A673 (cell line): ENCODE results near the gene GRID1. TPM values are rescaled to one million over a fixed set of nuclear protein-coding genes. Genes with fewer than 3 reads are reported as not detected.

Experiments
- BruUV-seq: library from RNA; stranded (reverse); fragments of 400-500 nt; replicated peaks from 2 replicates; lab custom pipeline; 2021; lab: Mats Ljungman, UMichigan
- CTCF ChIA-PET: fragments of 300-600 bp; sonication (Branson Sonifier 250); formaldehyde crosslinking; loops from one replicate; lab custom pipeline; 2022; ENCODE audit warnings: antibody characterized with exemption; lab: Charles Lee
- POLR2A ChIA-PET: fragments of 300-600 bp; sonication (Branson Sonifier 250); formaldehyde crosslinking; loops from one replicate; lab custom pipeline; 2022; ENCODE audit warnings: antibody characterized with exemption; ENCODE audit not compliant: low non-redundant PET; lab: Charles Lee
- DNase-seq: peaks from one replicate; pipeline ENCODE4 v3.0.0-alpha.2; 2015; ENCODE audit warnings: low spot score
- H3K27ac ChIP-seq: fragments of 200-600 bp; sonication (generic); 2 replicates; pipeline ENCODE4 v1.5.1; 2016; ENCODE audit warnings: mixed run types, low read depth, mild to moderate bottlenecking, mixed read lengths, antibody characterized with exemption, low read length; ENCODE audit not compliant: poor library complexity, severe bottlenecking
- H3K27me3 ChIP-seq: fragments of 200-600 bp; sonication (generic); replicated peaks from 2 replicates; pipeline ENCODE4 v1.6.1; 2017; ENCODE audit warnings: mixed run types, low read depth, mild to moderate bottlenecking, mixed read lengths, antibody characterized with exemption, low read length; ENCODE audit not compliant: insufficient read depth, poor library complexity
- H3K36me3 ChIP-seq: fragments of 200-600 bp; sonication (generic); 2 replicates; pipeline ENCODE4 v1.6.1; 2016; ENCODE audit warnings: mixed run types, mild to moderate bottlenecking, mixed read lengths, antibody characterized with exemption, low read length; ENCODE audit not compliant: insufficient read depth, poor library complexity, severe bottlenecking
- H3K4me1 ChIP-seq: fragments of 200-600 bp; sonication (generic); 2 replicates; pipeline ENCODE4 v1.6.1; 2017; ENCODE audit warnings: mixed run types, mild to moderate bottlenecking, mixed read lengths, antibody characterized with exemption, low read length; ENCODE audit not compliant: insufficient read depth, poor library complexity, severe bottlenecking
- H3K4me3 ChIP-seq: fragments of 200-600 bp; sonication (generic); 2 replicates; pipeline ENCODE4 v1.5.1; 2016; ENCODE audit warnings: low read depth, mixed run types, mild to moderate bottlenecking, mixed read lengths, low read length; ENCODE audit not compliant: poor library complexity, severe bottlenecking
- H3K9me3 ChIP-seq: fragments of 200-600 bp; sonication (generic); 2 replicates; pipeline ENCODE4 v1.6.1; 2016; ENCODE audit warnings: mixed run types, low read depth, mild to moderate bottlenecking, mixed read lengths, antibody characterized with exemption, low read length; ENCODE audit not compliant: poor library complexity, severe bottlenecking
- EZH2 ChIP-seq: fragments of 200-600 bp; sonication (generic); IDR thresholded peaks from 2 replicates; pipeline ENCODE4 v1.6.1; 2017; ENCODE audit warnings: borderline replicate concordance, low read depth, mild to moderate bottlenecking, mixed read lengths, antibody characterized with exemption, low read length; ENCODE audit not compliant: poor library complexity, severe bottlenecking
- intact Hi-C: fragments of 100-400 bp; cut with micrococcal nuclease; formaldehyde crosslinking; loops from one replicate; pipeline ENCODE4 v1.10.0; 2022; ENCODE audit not compliant: unreplicated experiment
- total RNA-seq: library from RNA; stranded (reverse); gene quantifications from 2 replicates; pipeline ENCODE4 v1.2.3, GENCODE V29; 2021
- TF ChIP-seq, protein P1 (sequence below): fragments of 300-800, 200-600 bp; sonication (generic); conservative IDR thresholded peaks from 2 replicates; pipeline ENCODE4 v1.5.1; 2017; ENCODE audit warnings: low read depth, mild to moderate bottlenecking, antibody characterized with exemption, low read length, moderate library complexity, mixed read lengths

The GRID1 gene
- total RNA-seq, 1 experiment from 2014 or later = not detected

DNA sequence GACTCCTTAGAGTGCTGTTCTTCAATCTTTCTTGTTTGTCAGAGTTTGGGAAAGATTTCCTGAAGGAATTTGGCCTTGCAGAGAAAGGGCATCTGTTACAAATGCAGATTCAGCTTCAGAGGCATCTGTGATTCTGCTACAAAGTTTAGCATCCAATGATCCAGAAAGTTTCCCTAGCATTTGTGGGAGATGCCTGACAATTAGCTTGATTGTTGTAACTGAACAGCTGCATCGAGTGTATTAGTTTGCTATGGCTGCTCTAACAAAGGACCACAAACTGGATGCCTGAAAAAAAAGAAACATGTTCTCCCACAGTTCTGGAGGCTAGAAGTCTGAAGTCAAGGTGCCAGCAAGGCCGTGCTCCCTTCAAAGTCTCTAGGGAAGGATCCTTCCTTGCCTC is 365.1 kb downstream of the GRID1 start:
- no peak for TF ChIP-seq EZH2
- TF ChIP-seq, protein P1, sequence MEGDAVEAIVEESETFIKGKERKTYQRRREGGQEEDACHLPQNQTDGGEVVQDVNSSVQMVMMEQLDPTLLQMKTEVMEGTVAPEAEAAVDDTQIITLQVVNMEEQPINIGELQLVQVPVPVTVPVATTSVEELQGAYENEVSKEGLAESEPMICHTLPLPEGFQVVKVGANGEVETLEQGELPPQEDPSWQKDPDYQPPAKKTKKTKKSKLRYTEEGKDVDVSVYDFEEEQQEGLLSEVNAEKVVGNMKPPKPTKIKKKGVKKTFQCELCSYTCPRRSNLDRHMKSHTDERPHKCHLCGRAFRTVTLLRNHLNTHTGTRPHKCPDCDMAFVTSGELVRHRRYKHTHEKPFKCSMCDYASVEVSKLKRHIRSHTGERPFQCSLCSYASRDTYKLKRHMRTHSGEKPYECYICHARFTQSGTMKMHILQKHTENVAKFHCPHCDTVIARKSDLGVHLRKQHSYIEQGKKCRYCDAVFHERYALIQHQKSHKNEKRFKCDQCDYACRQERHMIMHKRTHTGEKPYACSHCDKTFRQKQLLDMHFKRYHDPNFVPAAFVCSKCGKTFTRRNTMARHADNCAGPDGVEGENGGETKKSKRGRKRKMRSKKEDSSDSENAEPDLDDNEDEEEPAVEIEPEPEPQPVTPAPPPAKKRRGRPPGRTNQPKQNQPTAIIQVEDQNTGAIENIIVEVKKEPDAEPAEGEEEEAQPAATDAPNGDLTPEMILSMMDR = no peak
- Histone ChIP-seq H3K27me3 (peaks cover 43% of the 10 kb centered on the region), H3K27ac (no peak overlapping the region), H3K9me3 (no peaks in the 10 kb centered on the region), H3K4me3 (no peak overlapping the region), H3K4me1 (no peaks in the 10 kb centered on the region), H3K36me3 (no peaks in the 10 kb centered on the region)
- ChIA-PET POLR2A (no interaction called here), CTCF (no interaction called here)
- intact Hi-C loops = no loop called here
- no TSS peak for BruUV-seq
- no peak for DNase-seq

DNA sequence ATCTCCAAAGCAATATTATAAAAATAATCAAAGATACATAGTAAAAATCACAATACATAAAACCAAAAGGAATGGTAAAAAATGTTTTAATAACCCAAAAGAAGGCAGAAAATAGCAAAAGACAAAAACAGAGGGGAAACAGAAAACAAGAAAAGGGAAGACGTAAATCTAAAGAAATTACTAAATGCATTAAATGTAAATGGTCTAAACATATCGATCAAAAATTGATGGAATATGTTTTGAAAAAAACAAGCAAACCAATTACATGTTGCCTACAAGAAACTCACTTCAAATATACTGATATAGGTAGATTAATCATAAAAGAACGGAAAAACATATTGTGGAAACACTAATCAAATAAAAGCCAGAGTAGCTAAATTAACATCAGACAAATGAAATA is 369.1 kb downstream of the GRID1 start:
- H3K36me3 ChIP-seq = no peaks in the 10 kb centered on the region
- no peak for DNase-seq
- H3K27me3 ChIP-seq = peaks cover 47% of the 10 kb centered on the region
- CTCF ChIA-PET = no interaction called here
- intact Hi-C loops = loop anchor here (2.0 to 10.0 kb wide), 3 partner anchors 205 to 587 kb away; no protein-coding TSS in a partner anchor
- BruUV-seq = no TSS peak
- no peaks in the 10 kb centered on the region for H3K9me3 ChIP-seq
- H3K4me3 ChIP-seq = no peak overlapping the region
- H3K27ac ChIP-seq = no peak overlapping the region
- TF ChIP-seq, protein P1 = no peak
- no peak for TF ChIP-seq EZH2
- POLR2A ChIA-PET = no interaction called here
- no peaks in the 10 kb centered on the region for H3K4me1 ChIP-seq

DNA sequence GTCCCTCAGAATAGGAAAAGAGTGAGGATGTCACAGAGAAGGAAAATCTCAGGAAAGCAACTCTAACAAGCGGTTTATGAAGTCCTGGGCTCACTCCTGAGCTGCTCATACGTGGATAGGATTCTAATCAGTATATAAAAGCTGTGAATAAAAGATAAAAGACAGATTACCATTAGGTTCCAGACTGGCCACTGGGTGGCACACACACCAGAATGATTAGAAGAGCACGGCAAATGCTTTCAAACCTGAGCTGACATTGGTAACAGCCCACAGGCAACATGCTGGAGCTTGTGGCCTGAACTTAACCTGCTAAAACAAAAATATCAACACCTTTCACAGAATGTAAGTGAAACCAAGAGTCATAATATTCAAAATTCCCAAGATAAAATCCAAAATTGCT is 370.8 kb downstream of the GRID1 start:
- Histone ChIP-seq H3K36me3 (no peaks in the 10 kb centered on the region), H3K4me3 (no peak overlapping the region), H3K27ac (no peak overlapping the region), H3K4me1 (no peaks in the 10 kb centered on the region), H3K27me3 (peaks cover 38% of the 10 kb centered on the region), H3K9me3 (no peaks in the 10 kb centered on the region)
- TF ChIP-seq EZH2 = no peak
- TF ChIP-seq, protein P1 = peak; percentile 62
- intact Hi-C loops = loop anchor here (2.0 to 10.0 kb wide), 3 partner anchors 203 to 589 kb away; no protein-coding TSS in a partner anchor
- no TSS peak for BruUV-seq
- POLR2A ChIA-PET = no interaction called here
- DNase-seq = peak; percentile 50
- CTCF ChIA-PET = no interaction called here
